K562 (cell line): ENCODE results near the gene ANKRD13A. TPM values are rescaled to one million over a fixed set of nuclear protein-coding genes. Genes with fewer than 3 reads are reported as not detected.

ENCODE experiments used
- ARID1B ChIP-seq: fragments of 450-650 bp; IDR thresholded peaks from 2 replicates; pipeline ENCODE4 v1.6.1; 2016; ENCODE audit warnings: antibody characterized with exemption, mild to moderate bottlenecking, inconsistent platforms
- ARID2 ChIP-seq: fragments of 450-650 bp; IDR thresholded peaks from 2 replicates; pipeline ENCODE4 v1.6.1; 2017; ENCODE audit warnings: antibody characterized with exemption, mild to moderate bottlenecking
- DPF2 ChIP-seq: fragments of 450-650 bp; IDR thresholded peaks from 2 replicates; pipeline ENCODE4 v1.6.1; 2016
- FOXK2 ChIP-seq, 2 experiments: fragments of 450-650 bp; IDR thresholded peaks in 1 of 2; conservative IDR thresholded peaks in 1 of 2; 2 replicates each; pipeline ENCODE4 v1.6.1; 2016; ENCODE audit warnings: low read depth in 2 of 2, mild to moderate bottlenecking in 1 of 2
- SMARCA5 ChIP-seq: fragments of 450-650 bp; IDR thresholded peaks from 2 replicates; pipeline ENCODE4 v1.6.1; 2016
- SOX6 ChIP-seq: fragments of 450-650 bp; IDR thresholded peaks from 2 replicates; pipeline ENCODE4 v1.6.1; 2014; ENCODE audit warnings: mild to moderate bottlenecking
- ZKSCAN1 ChIP-seq: fragments of 150-350 bp; IDR thresholded peaks from 2 replicates; pipeline ENCODE4 v1.6.1; 2016; ENCODE audit warnings: low read depth, low read length
- ZNF224 ChIP-seq: sonication (generic); formaldehyde crosslinking; IDR thresholded peaks from 2 replicates; pipeline ENCODE4 v1.8.0; 2022; ENCODE audit warnings: mild to moderate bottlenecking, missing genetic modification reagents
- polyA plus RNA-seq, 8 experiments: library from polyadenylated mRNA; depleted of rRNA in 4 of 8; stranded (reverse) in 5 of 8; unstranded in 3 of 8; fragments of >200 nt; fragmentation: Nextera tagmentation in 2 of 8; fragmentation: Illumina TruSeq in 1 of 8; extraction: Ambion mirVana in 2 of 8; extraction: Trizol in 1 of 8; gene quantifications; 2 replicates each; pipeline versions ENCODE4 v1.2.1 to v1.2.3, GENCODE V29; 2011 to 2014; ENCODE audit warnings: inconsistent platforms in 1 of 8, missing spikeins in 1 of 8
- total RNA-seq, 7 experiments: library from RNA; depleted of rRNA in 6 of 7; stranded (reverse); fragments of >200 nt in 6 of 7; fragmentation: Illumina TruSeq in 2 of 7; extraction: Trizol in 2 of 7; gene quantifications; 2 replicates each; pipeline versions ENCODE4 v1.2.1 to v1.2.3, GENCODE V29; 2011 to 2021; ENCODE audit warnings: low replicate concordance in 1 of 7
- TF ChIP-seq, protein P1 (sequence below): sonication (generic); formaldehyde crosslinking; IDR thresholded peaks from 2 replicates; pipeline ENCODE4 v1.8.1; 2023; ENCODE audit warnings: mild to moderate bottlenecking, missing genetic modification reagents
- TF ChIP-seq, protein P2 (sequence below), 2 experiments: fragments of 450-650 bp; IDR thresholded peaks; 2 replicates each; pipeline ENCODE4 v1.6.1; 2016
- TF ChIP-seq, protein P3 (sequence below), 2 experiments: fragments of 450-650 bp in 1 of 2; sonication (generic) in 1 of 2; formaldehyde crosslinking in 1 of 2; IDR thresholded peaks; 2 replicates each; pipeline versions ENCODE4 v1.7.1 to v1.9.0; 2016 to 2022; ENCODE audit warnings: inconsistent platforms in 1 of 2, mild to moderate bottlenecking in 1 of 2, missing genetic modification reagents in 1 of 2
- TF ChIP-seq, protein P4 (sequence below): fragments of 450-650 bp; IDR thresholded peaks from 2 replicates; pipeline ENCODE4 v1.6.1; 2016; ENCODE audit warnings: antibody characterized with exemption

Gene ANKRD13A
- total and polyA plus RNA-seq, 9 of the 15 experiments (the other 6 are each of a cell fraction or from before 2014, with no cell fraction given), result 5.0 to 55.0 (median 41.5) TPM

DNA sequence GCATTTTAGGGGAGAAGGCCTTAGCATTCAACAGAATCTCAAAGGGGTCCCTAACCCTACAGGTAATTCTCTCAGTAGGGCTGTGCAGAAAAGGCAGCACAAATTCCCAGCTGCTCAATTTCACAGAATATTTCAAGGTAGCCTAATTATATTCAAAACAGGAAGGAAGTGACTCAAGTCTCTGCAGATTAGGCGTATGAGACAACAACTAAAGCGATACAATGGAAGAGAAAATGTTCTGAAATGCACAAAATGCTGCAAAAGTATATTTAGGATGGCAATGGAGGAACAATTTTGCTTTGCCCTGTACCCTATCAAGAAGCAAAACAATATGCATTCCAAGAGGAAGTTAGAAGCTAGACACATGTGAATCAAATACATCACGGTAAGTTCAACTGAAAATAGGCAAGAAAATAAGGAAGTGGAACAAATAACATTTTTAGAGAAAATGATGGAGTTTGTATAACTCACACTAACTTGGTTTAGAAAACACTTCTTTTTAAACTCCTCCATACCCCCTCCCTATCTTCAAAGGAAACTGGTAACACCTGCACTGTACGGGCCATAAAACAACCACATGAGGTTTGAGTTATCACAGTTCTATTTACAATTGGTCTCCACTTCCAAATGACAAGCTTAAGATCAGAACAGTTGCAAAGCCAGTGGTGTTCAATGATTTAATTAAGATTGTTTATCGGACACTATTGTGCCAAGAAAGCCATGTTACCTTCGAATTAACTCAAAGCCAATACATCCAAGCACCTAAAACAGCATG lies 4.6 kb upstream of the ANKRD13A start (continued):
- TF ChIP-seq, protein P1, sequence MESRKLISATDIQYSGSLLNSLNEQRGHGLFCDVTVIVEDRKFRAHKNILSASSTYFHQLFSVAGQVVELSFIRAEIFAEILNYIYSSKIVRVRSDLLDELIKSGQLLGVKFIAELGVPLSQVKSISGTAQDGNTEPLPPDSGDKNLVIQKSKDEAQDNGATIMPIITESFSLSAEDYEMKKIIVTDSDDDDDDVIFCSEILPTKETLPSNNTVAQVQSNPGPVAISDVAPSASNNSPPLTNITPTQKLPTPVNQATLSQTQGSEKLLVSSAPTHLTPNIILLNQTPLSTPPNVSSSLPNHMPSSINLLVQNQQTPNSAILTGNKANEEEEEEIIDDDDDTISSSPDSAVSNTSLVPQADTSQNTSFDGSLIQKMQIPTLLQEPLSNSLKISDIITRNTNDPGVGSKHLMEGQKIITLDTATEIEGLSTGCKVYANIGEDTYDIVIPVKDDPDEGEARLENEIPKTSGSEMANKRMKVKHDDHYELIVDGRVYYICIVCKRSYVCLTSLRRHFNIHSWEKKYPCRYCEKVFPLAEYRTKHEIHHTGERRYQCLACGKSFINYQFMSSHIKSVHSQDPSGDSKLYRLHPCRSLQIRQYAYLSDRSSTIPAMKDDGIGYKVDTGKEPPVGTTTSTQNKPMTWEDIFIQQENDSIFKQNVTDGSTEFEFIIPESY (CRISPR knock-in tag), result no peak
- TF ChIP-seq DPF2, result 0 out of 2 replicates have a peak, but pooled peaks have one; percentile 21
- no peak for TF ChIP-seq SMARCA5
- TF ChIP-seq ARID2, result no peak
- TF ChIP-seq, protein P2, sequence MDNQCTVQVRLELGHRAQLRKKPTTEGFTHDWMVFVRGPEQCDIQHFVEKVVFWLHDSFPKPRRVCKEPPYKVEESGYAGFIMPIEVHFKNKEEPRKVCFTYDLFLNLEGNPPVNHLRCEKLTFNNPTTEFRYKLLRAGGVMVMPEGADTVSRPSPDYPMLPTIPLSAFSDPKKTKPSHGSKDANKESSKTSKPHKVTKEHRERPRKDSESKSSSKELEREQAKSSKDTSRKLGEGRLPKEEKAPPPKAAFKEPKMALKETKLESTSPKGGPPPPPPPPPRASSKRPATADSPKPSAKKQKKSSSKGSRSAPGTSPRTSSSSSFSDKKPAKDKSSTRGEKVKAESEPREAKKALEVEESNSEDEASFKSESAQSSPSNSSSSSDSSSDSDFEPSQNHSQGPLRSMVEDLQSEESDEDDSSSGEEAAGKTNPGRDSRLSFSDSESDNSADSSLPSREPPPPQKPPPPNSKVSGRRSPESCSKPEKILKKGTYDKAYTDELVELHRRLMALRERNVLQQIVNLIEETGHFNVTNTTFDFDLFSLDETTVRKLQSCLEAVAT (IDR thresholded peaks at IDR 0.05), result no peak
- TF ChIP-seq, protein P3, sequence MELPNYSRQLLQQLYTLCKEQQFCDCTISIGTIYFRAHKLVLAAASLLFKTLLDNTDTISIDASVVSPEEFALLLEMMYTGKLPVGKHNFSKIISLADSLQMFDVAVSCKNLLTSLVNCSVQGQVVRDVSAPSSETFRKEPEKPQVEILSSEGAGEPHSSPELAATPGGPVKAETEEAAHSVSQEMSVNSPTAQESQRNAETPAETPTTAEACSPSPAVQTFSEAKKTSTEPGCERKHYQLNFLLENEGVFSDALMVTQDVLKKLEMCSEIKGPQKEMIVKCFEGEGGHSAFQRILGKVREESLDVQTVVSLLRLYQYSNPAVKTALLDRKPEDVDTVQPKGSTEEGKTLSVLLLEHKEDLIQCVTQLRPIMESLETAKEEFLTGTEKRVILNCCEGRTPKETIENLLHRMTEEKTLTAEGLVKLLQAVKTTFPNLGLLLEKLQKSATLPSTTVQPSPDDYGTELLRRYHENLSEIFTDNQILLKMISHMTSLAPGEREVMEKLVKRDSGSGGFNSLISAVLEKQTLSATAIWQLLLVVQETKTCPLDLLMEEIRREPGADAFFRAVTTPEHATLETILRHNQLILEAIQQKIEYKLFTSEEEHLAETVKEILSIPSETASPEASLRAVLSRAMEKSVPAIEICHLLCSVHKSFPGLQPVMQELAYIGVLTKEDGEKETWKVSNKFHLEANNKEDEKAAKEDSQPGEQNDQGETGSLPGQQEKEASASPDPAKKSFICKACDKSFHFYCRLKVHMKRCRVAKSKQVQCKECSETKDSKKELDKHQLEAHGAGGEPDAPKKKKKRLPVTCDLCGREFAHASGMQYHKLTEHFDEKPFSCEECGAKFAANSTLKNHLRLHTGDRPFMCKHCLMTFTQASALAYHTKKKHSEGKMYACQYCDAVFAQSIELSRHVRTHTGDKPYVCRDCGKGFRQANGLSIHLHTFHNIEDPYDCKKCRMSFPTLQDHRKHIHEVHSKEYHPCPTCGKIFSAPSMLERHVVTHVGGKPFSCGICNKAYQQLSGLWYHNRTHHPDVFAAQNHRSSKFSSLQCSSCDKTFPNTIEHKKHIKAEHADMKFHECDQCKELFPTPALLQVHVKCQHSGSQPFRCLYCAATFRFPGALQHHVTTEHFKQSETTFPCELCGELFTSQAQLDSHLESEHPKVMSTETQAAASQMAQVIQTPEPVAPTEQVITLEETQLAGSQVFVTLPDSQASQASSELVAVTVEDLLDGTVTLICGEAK (IDR thresholded peaks at IDR 0.05), result 0 out of 2 replicates have a peak, but pooled peaks have one; percentile 31
- TF ChIP-seq, protein P3 (CRISPR knock-in tag; IDR thresholded peaks at IDR 0.05), result no peak
- TF ChIP-seq SOX6, result peak; percentile 19; the same call in 1 of the 2 replicates
- TF ChIP-seq ARID1B, result peak; percentile 38; the same call in 1 of the 2 replicates
- no peak for TF ChIP-seq ZNF224 (CRISPR knock-in tag)
- TF ChIP-seq ZKSCAN1, result no peak
- 0 out of 4 replicates have a peak, but pooled peaks of 1 of the 2 experiments have one; percentile 31 for TF ChIP-seq FOXK2 (conservative IDR thresholded peaks at IDR 0.05 in 1 of 2, IDR thresholded peaks at IDR 0.05 in 1 of 2; ENCODE audit: low read depth in 2 of 2)
- TF ChIP-seq, protein P4, sequence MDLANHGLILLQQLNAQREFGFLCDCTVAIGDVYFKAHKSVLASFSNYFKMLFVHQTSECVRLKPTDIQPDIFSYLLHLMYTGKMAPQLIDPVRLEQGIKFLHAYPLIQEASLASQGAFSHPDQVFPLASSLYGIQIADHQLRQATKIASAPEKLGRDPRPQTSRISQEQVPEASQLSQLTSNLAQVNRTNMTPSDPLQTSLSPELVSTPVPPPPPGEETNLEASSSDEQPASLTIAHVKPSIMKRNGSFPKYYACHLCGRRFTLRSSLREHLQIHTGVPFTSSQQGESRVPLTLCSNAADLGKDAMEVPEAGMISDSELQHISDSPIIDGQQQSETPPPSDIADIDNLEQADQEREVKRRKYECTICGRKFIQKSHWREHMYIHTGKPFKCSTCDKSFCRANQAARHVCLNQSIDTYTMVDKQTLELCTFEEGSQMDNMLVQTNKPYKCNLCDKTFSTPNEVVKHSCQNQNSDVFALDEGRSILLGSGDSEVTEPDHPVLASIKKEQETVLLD, result no peak
